Neural cell (in vitro differentiated cells): Measurements from ENCODE around the gene ZNF253.

ENCODE experiments used
- CTCF ChIP-seq: fragments of 450-650 bp; IDR thresholded peaks from 2 replicates; pipeline ENCODE4 v1.5.1; 2014; ENCODE audit warnings: antibody characterized with exemption, mild to moderate bottlenecking, moderate library complexity; ENCODE audit not compliant: poor library complexity, severe bottlenecking
- EP300 ChIP-seq: fragments of 450-650 bp; conservative IDR thresholded peaks from 2 replicates; pipeline ENCODE4 v1.6.1; 2014; ENCODE audit warnings: antibody characterized with exemption, mild to moderate bottlenecking, moderate library complexity; ENCODE audit not compliant: poor library complexity, severe bottlenecking
- EZH2 ChIP-seq: fragments of 200-600, 300-800 bp; shearing (Covaris generic), sonication (generic); IDR thresholded peaks from 2 replicates; pipeline ENCODE4 v1.6.1; 2014; ENCODE audit warnings: antibody characterized with exemption, low read length, borderline replicate concordance, mild to moderate bottlenecking; ENCODE audit not compliant: insufficient read depth, poor library complexity, severe bottlenecking
- MXI1 ChIP-seq: fragments of 450-650 bp; conservative IDR thresholded peaks from 2 replicates; pipeline ENCODE4 v1.6.1; 2014; ENCODE audit warnings: antibody characterized with exemption, mild to moderate bottlenecking; ENCODE audit not compliant: poor library complexity, severe bottlenecking
- POLR2AphosphoS5 ChIP-seq: IDR thresholded peaks from 2 replicates; pipeline ENCODE4 v1.6.1; 2012
- RAD21 ChIP-seq: fragments of 450-650 bp; conservative IDR thresholded peaks from 2 replicates; pipeline ENCODE4 v1.6.1; 2014; ENCODE audit warnings: antibody characterized with exemption, mild to moderate bottlenecking, moderate library complexity
- REST ChIP-seq: IDR thresholded peaks from 2 replicates; pipeline ENCODE4 v1.6.1; 2012; ENCODE audit warnings: borderline replicate concordance
- SMC3 ChIP-seq: fragments of 450-650 bp; conservative IDR thresholded peaks from 2 replicates; pipeline ENCODE4 v1.6.1; 2014; ENCODE audit warnings: antibody characterized with exemption, mild to moderate bottlenecking, moderate library complexity; ENCODE audit not compliant: poor library complexity
- TAF1 ChIP-seq: IDR thresholded peaks from 2 replicates; pipeline ENCODE4 v1.6.1; 2012; ENCODE audit warnings: low read depth

- no peak for TF ChIP-seq EP300
- TF ChIP-seq CTCF: no peak
- no peak for TF ChIP-seq RAD21
- TF ChIP-seq TAF1: no peak
- TF ChIP-seq SMC3: no peak
- TF ChIP-seq POLR2AphosphoS5: no peak
- no peak for TF ChIP-seq EZH2
- TF ChIP-seq REST: no peak
- TF ChIP-seq MXI1: no peak
These were observed 78.3 kb downstream of the ZNF253 start for GRCh38 chr19:19943848-19944582.
